ENCODE data around the gene BCAS3. TPM values are rescaled to one million over a fixed set of nuclear protein-coding genes. Genes with fewer than 3 reads are reported as not detected.

Gene BCAS3
- total RNA-seq, 6 experiments from 2014 or later, result 9.2 to 22.1 (median 14.2) TPM

GRCh38 chr17:61164517-61164916 lies 486.9 kb downstream of the BCAS3 start:
- Histone ChIP-seq H3K4me3 (no peak overlapping the region), H3K27ac (no peak overlapping the region), H3K4me1 (no peaks in the 10 kb centered on the region), H3K27me3 (no peaks in the 10 kb centered on the region), H3K36me3 (no peaks in the 10 kb centered on the region), H3K9me3 (no peaks in the 10 kb centered on the region)
- TF ChIP-seq POLR2A (IDR thresholded peaks at IDR 0.05) (no peak), CTCF (IDR thresholded peaks at IDR 0.05) (no peak)
- ATAC-seq (no peak), DNase-seq (no peak)
- intact Hi-C loops (cut with DNase I), result no loop called here
- no CpG with 5 or more reads among the region's 3 CpGs for WGBS (ENCODE audit: insufficient coverage, low coverage, low lambda C conversion rate, missing lambda C conversion rate)

GRCh38 chr17:61167075-61167474 lies 489.4 kb downstream of the BCAS3 start:
- DNase-seq (no peak), ATAC-seq (no peak)
- Histone ChIP-seq H3K27me3 (no peaks in the 10 kb centered on the region), H3K9me3 (no peaks in the 10 kb centered on the region), H3K4me1 (no peaks in the 10 kb centered on the region), H3K4me3 (no peak overlapping the region), H3K36me3 (no peaks in the 10 kb centered on the region), H3K27ac (no peak overlapping the region)
- TF ChIP-seq CTCF (IDR thresholded peaks at IDR 0.05), result no peak
- TF ChIP-seq POLR2A (IDR thresholded peaks at IDR 0.05), result no peak
- 67% methylated on average over 1 of the region's 1 CpG for WGBS (ENCODE audit: insufficient coverage, low coverage, low lambda C conversion rate, missing lambda C conversion rate)
- intact Hi-C loops (cut with DNase I), result no loop called here

GRCh38 chr17:61168506-61168905 lies 490.9 kb downstream of the BCAS3 start:
- intact Hi-C loops (cut with DNase I), result no loop called here
- no peak overlapping the region for H3K27ac ChIP-seq
- no peak for DNase-seq
- H3K9me3 ChIP-seq, result no peaks in the 10 kb centered on the region
- ATAC-seq, result no peak
- no peaks in the 10 kb centered on the region for H3K36me3 ChIP-seq
- WGBS (ENCODE audit: insufficient coverage, low coverage, low lambda C conversion rate, missing lambda C conversion rate), result 86% methylated on average over 2 of the region's 2 CpGs
- no peaks in the 10 kb centered on the region for H3K27me3 ChIP-seq
- TF ChIP-seq CTCF (IDR thresholded peaks at IDR 0.05) (no peak), POLR2A (IDR thresholded peaks at IDR 0.05) (no peak)
- H3K4me3 ChIP-seq, result no peak overlapping the region
- no peaks in the 10 kb centered on the region for H3K4me1 ChIP-seq

- no peak for ATAC-seq
- WGBS (ENCODE audit: insufficient coverage, low coverage, low lambda C conversion rate, missing lambda C conversion rate), result 100% methylated on average over 1 of the region's 1 CpG
- Histone ChIP-seq H3K9me3 (no peaks in the 10 kb centered on the region), H3K4me1 (no peaks in the 10 kb centered on the region), H3K27me3 (no peaks in the 10 kb centered on the region), H3K27ac (no peak overlapping the region), H3K4me3 (no peak overlapping the region), H3K36me3 (no peaks in the 10 kb centered on the region)
- TF ChIP-seq CTCF (IDR thresholded peaks at IDR 0.05), result no peak
- TF ChIP-seq POLR2A (IDR thresholded peaks at IDR 0.05), result no peak
- intact Hi-C loops (cut with DNase I), result no loop called here
- DNase-seq, result no peak
Measured at GRCh38 chr17:61174310-61174709, 496.7 kb downstream of the BCAS3 start.
